MCF 10A (cell line): ENCODE measurements around the gene ZBTB26. TPM values are rescaled to one million over a fixed set of nuclear protein-coding genes. Genes with fewer than 3 reads are reported as not detected.

Source experiments
- BruUV-seq: library from RNA; stranded (reverse); fragments of 400-500 nt; replicated peaks from 2 replicates; lab custom pipeline; 2021; lab: Mats Ljungman, UMichigan
- CTCF ChIA-PET: fragments of 300-600 bp; sonication (Branson Sonifier 250); formaldehyde crosslinking; extraction: SDS; loops from one replicate; lab custom pipeline; 2021; ENCODE audit warnings: antibody characterized with exemption, inconsistent platforms; lab: Yijun Ruan, JAX
- POLR2A ChIA-PET: fragments of 300-600, 350-650 bp; sonication (Branson Sonifier 250); formaldehyde crosslinking; extraction: SDS; loops from one replicate; lab custom pipeline; 2020; ENCODE audit warnings: antibody characterized with exemption, inconsistent platforms; lab: Yijun Ruan, JAX
- DNase-seq: peaks from one replicate; pipeline ENCODE4 v3.0.0-alpha.2; 2018; ENCODE audit not compliant: unreplicated experiment
- H3K27ac Mint-ChIP-seq: one replicate; pipeline ENCODE4 v1.8.0; 2022; ENCODE audit warnings: mild to moderate bottlenecking, low read depth, mixed read lengths; ENCODE audit not compliant: unreplicated experiment
- H3K27me3 Mint-ChIP-seq: one replicate; pipeline ENCODE4 v1.8.0; 2022; ENCODE audit warnings: mixed read lengths; ENCODE audit not compliant: insufficient read depth, unreplicated experiment
- H3K36me3 Mint-ChIP-seq: one replicate; pipeline ENCODE4 v1.8.0; 2022; ENCODE audit warnings: mild to moderate bottlenecking, moderate library complexity, mixed read lengths; ENCODE audit not compliant: insufficient read depth, unreplicated experiment
- H3K4me1 Mint-ChIP-seq: one replicate; pipeline ENCODE4 v1.8.0; 2022; ENCODE audit warnings: mixed read lengths; ENCODE audit not compliant: insufficient read depth, unreplicated experiment
- H3K4me3 Mint-ChIP-seq: one replicate; pipeline ENCODE4 v1.8.0; 2022; ENCODE audit warnings: mild to moderate bottlenecking, moderate library complexity, mixed read lengths; ENCODE audit not compliant: unreplicated experiment
- H3K9me3 Mint-ChIP-seq: one replicate; pipeline ENCODE4 v1.8.0; 2022; ENCODE audit warnings: mixed read lengths; ENCODE audit not compliant: unreplicated experiment
- CTCF ChIP-seq: fragments of 200-600 bp; IDR thresholded peaks from one replicate; pipeline ENCODE4 v1.8.0; 2022; ENCODE audit warnings: antibody characterized with exemption, mild to moderate bottlenecking; ENCODE audit not compliant: unreplicated experiment
- intact Hi-C: fragments of 100-400 bp; cut with micrococcal nuclease; formaldehyde crosslinking; loops from 2 replicates; pipeline ENCODE4 v1.14.1; 2022
- total RNA-seq: library from RNA; stranded (reverse); gene quantifications from 2 replicates; pipeline ENCODE4 v1.2.3, GENCODE V29; 2022

ZBTB26 gene
- total RNA-seq, 1 experiment from 2014 or later = 4.0 TPM

GRCh38 chr9:122949696-122950095, 18.4 kb upstream of the ZBTB26 start:
- Mint-ChIP-seq H3K4me1 (peaks cover 35% of the 10 kb centered on the region), H3K9me3 (no peaks in the 10 kb centered on the region), H3K4me3 (no peak overlapping the region), H3K27ac (no peak overlapping the region), H3K27me3 (no peaks in the 10 kb centered on the region), H3K36me3 (peaks cover 14% of the 10 kb centered on the region)
- intact Hi-C loops = loop anchor here (5.0 kb wide), 1 partner anchor 47 kb away; no protein-coding TSS in a partner anchor
- no peak for DNase-seq
- ChIA-PET CTCF (interaction anchor here (1.1 kb wide), 1 partner anchor 41 kb away, joined by 3 read pairs; no protein-coding TSS in a partner anchor), POLR2A (interaction anchor here (1.4 to 3.9 kb wide), 2 partner anchors 18 to 47 kb away, joined by 4 to 22 read pairs; partner anchors contain the start of gene ZBTB26)
- no TSS peak for BruUV-seq
- TF ChIP-seq CTCF = no peak

GRCh38 chr9:122948313-122948712, 17.0 kb upstream of the ZBTB26 start:
- Mint-ChIP-seq H3K27ac (peak overlapping the region; percentile 10), H3K4me3 (no peak overlapping the region), H3K27me3 (no peaks in the 10 kb centered on the region), H3K36me3 (peaks cover 20% of the 10 kb centered on the region), H3K9me3 (no peaks in the 10 kb centered on the region), H3K4me1 (peaks cover 22% of the 10 kb centered on the region)
- BruUV-seq = no TSS peak
- no peak for TF ChIP-seq CTCF
- intact Hi-C loops = loop anchor here (5.0 kb wide), 1 partner anchor 46 kb away; no protein-coding TSS in a partner anchor
- ChIA-PET POLR2A (interaction anchor here (1.0 to 3.9 kb wide), 7 partner anchors 12 to 46 kb away, joined by 4 to 22 read pairs (median 4); partner anchors contain the start of genes RC3H2, ZBTB26 and ZBTB6), CTCF (interaction anchor here (0.6 kb wide), 1 partner anchor 1402 kb away, joined by 3 read pairs; no protein-coding TSS in a partner anchor)
- no peak for DNase-seq

GRCh38 chr9:122946461-122947005, 15.2 kb upstream of the ZBTB26 start:
- Mint-ChIP-seq H3K4me3 (no peak overlapping the region), H3K27me3 (no peaks in the 10 kb centered on the region), H3K9me3 (no peaks in the 10 kb centered on the region), H3K4me1 (peaks cover 22% of the 10 kb centered on the region), H3K27ac (peak overlapping the region; percentile 10), H3K36me3 (peaks cover 23% of the 10 kb centered on the region)
- BruUV-seq = no TSS peak
- no peak for TF ChIP-seq CTCF
- intact Hi-C loops = loop anchor here (5.0 kb wide), 1 partner anchor 44 kb away; no protein-coding TSS in a partner anchor
- no peak for DNase-seq
- CTCF ChIA-PET = interaction anchor here (0.7 kb wide), 1 partner anchor 1995 kb away, joined by 3 read pairs; no protein-coding TSS in a partner anchor
- POLR2A ChIA-PET = interaction anchor here (0.5 to 3.9 kb wide), 5 partner anchors 10 to 982 kb away, joined by 4 to 22 read pairs (median 8); partner anchors contain the start of genes RC3H2, ZBTB26 and ZBTB6
